ENCODE results near the gene HOXD8. TPM values are rescaled to one million over a fixed set of nuclear protein-coding genes. Genes with fewer than 3 reads are reported as not detected.

The HOXD8 gene
- total and polyA plus RNA-seq, 2 of the 8 experiments (the other 6 are each of a cell fraction or from before 2014, with no cell fraction given) = not detected

DNA sequence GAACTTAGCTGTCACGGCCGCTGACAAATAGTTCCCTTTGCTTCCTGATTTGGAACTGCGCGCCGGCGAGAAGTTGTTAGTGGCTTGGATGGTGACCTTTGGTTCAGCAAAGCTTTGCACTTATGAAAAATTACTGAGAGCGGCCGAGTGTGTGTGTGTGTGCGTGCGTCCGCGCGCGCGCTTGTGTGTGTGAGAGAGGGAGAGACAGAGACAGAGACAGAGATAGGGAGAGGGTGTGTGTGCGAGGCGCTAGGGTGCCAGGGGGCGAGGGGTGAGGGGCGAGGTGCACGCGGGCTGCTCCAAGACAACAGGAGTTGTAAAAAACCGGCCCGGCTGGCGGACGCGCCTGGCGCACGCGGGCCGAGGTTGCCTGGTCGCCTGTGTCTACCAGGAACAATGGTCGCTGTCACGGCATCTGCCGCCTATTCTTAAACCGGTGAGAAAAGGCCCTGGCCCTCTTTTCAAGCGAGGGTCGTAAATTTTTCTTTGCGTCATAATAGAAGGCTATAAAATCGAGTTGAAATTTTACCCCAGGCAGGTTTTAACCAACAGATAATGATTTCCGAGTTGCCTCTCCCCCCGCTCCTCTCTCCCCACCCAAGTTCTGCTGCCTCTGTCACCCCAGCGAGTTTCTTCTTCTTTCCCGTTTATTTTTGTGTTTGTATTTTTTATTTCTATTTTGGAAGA lies 28.1 kb downstream of the HOXD8 start (continued):
- peak; percentile 81; the same call in 1 of the 2 replicates for TF ChIP-seq CBX8 (IDR thresholded peaks at IDR 0.05; ENCODE audit: borderline replicate concordance, low read depth, low read length)
